Suprapubic skin (tissue), 4 donors: ENCODE results near the gene ERBB4.

Experiments used
- CTCF ChIP-seq, 2 donors: fragments of 200-600 bp in 1 of 2; fragments of 450-650 bp in 1 of 2; sonication (generic) in 1 of 2; IDR thresholded peaks; one replicate each; pipeline ENCODE4 v1.5.1; 2016 to 2019; ENCODE audit warnings: antibody characterized with exemption in 2 of 2, mild to moderate bottlenecking in 1 of 2, moderate library complexity in 1 of 2
- EP300 ChIP-seq: sonication (generic); formaldehyde crosslinking; IDR thresholded peaks from one replicate; pipeline ENCODE4 v1.6.1; 2017; ENCODE audit warnings: antibody characterized with exemption
- POLR2A ChIP-seq, 2 donors: fragments of 450-650 bp; IDR thresholded peaks; one replicate each; pipeline ENCODE4 v1.6.1; 2017; ENCODE audit warnings: antibody characterized with exemption in 2 of 2, mild to moderate bottlenecking in 2 of 2, moderate library complexity in 2 of 2
- POLR2AphosphoS5 ChIP-seq, 3 donors: sonication (generic); formaldehyde crosslinking; IDR thresholded peaks; one replicate each; pipeline ENCODE4 v1.6.1; 2017; ENCODE audit warnings: antibody characterized with exemption in 3 of 3

- TF ChIP-seq CTCF (IDR thresholded peaks at IDR 0.05) (no peak), EP300 (no peak), POLR2A (IDR thresholded peaks at IDR 0.05) (no peak), POLR2AphosphoS5 (IDR thresholded peaks at IDR 0.05) (no peak)
These were observed 89.9 kb downstream of the ERBB4 start for GRCh38 chr2:212448698-212449097.
